Measurements from ENCODE around the gene CHRDL2.
A peak's percentile ranks its signal among the peaks of the same experiment; 100 is the strongest.

The CHRDL2 gene

DNA sequence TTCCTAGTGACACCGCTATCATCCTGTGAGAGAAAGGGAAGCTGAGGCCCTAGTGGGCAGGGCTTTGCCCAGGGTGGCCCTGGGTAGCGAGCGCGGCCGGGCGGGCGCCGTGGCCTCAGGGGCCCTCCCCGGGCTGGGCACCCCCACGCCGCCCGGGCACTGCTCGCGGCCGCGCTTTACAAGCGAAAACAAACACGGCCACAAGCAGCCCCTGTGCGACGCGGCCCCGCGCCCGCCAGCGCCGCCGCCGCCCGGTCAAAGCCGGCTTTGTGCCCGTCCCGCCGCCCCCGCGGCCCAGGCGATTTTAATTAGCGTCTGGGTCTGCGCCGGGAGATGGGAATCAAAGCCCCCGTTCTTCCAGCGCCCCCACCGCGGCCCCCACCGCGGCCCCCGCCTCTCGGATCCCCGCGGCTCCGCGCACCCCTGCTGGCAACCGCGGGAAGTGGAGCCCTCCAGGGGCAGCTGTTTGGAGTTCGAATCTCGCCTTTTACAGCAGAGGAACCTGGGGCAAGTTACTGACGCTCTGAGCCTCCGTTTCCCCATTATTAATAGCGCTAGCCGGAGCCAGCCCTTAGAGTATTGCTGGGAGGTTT lies 47.9 kb downstream of the CHRDL2 start:
- H3K27me3 ChIP-seq (replicated peaks; ENCODE audit: insufficient read depth, low read length): no peaks in the 10 kb centered on the region
- H3F3A ChIP-seq (ENCODE audit: insufficient read depth, low read length): no peaks in the 10 kb centered on the region
- H3K4me3 ChIP-seq (ENCODE audit: low read length): no peak overlapping the region
- no peaks in the 10 kb centered on the region for H3K4me1 ChIP-seq (ENCODE audit: low read length)
- no peaks in the 10 kb centered on the region for H3K79me2 ChIP-seq (ENCODE audit: low read length)
- TF ChIP-seq, protein P1, sequence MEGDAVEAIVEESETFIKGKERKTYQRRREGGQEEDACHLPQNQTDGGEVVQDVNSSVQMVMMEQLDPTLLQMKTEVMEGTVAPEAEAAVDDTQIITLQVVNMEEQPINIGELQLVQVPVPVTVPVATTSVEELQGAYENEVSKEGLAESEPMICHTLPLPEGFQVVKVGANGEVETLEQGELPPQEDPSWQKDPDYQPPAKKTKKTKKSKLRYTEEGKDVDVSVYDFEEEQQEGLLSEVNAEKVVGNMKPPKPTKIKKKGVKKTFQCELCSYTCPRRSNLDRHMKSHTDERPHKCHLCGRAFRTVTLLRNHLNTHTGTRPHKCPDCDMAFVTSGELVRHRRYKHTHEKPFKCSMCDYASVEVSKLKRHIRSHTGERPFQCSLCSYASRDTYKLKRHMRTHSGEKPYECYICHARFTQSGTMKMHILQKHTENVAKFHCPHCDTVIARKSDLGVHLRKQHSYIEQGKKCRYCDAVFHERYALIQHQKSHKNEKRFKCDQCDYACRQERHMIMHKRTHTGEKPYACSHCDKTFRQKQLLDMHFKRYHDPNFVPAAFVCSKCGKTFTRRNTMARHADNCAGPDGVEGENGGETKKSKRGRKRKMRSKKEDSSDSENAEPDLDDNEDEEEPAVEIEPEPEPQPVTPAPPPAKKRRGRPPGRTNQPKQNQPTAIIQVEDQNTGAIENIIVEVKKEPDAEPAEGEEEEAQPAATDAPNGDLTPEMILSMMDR (IDR thresholded peaks at IDR 0.05; ENCODE audit: low read length): peak; percentile 15; the same call in 1 of the 2 replicates
- TF ChIP-seq EZH2 (optimal IDR thresholded peaks at IDR 0.05; ENCODE audit: low read depth, low read length): no peak
- no peak overlapping the region for H3K27ac ChIP-seq (ENCODE audit: low read length)
- H4K20me1 ChIP-seq (ENCODE audit: insufficient read depth, low read length): no peaks in the 10 kb centered on the region
- no peak overlapping the region for H3K9ac ChIP-seq (ENCODE audit: low read length)
- DNase-seq: no peak
- no peaks in the 10 kb centered on the region for H3K9me2 ChIP-seq (replicated peaks; ENCODE audit: insufficient read depth, low read length)
- H3K36me3 ChIP-seq (replicated peaks; ENCODE audit: insufficient read depth, low read length): no peaks in the 10 kb centered on the region
- H2AFZ ChIP-seq (ENCODE audit: low read length): peak overlapping the region; percentile 23; the same call in 1 of the 2 replicates
- H3K4me2 ChIP-seq (ENCODE audit: low read depth, low read length): peak overlapping the region; percentile 15; the same call in 1 of the 2 replicates
- no peaks in the 10 kb centered on the region for H3K9me3 ChIP-seq (replicated peaks; ENCODE audit: insufficient read depth, low read length)

GRCh38 chr11:74682731-74683278 lies 48.4 kb downstream of the CHRDL2 start:
- Histone ChIP-seq H3K4me2 (ENCODE audit: low read depth, low read length) (no peak overlapping the region), H3K4me1 (ENCODE audit: low read length) (no peaks in the 10 kb centered on the region), H3K9ac (ENCODE audit: low read length) (no peak overlapping the region), H3K36me3 (replicated peaks; ENCODE audit: insufficient read depth, low read length) (no peaks in the 10 kb centered on the region), H3K79me2 (ENCODE audit: low read length) (no peaks in the 10 kb centered on the region), H3K27me3 (replicated peaks; ENCODE audit: insufficient read depth, low read length) (no peaks in the 10 kb centered on the region), H3K4me3 (ENCODE audit: low read length) (no peak overlapping the region), H2AFZ (ENCODE audit: low read length) (no peak overlapping the region), H3F3A (ENCODE audit: insufficient read depth, low read length) (no peaks in the 10 kb centered on the region), H3K9me3 (replicated peaks; ENCODE audit: insufficient read depth, low read length) (no peaks in the 10 kb centered on the region), H3K27ac (ENCODE audit: low read length) (no peak overlapping the region), H3K9me2 (replicated peaks; ENCODE audit: insufficient read depth, low read length) (no peaks in the 10 kb centered on the region), H4K20me1 (ENCODE audit: insufficient read depth, low read length) (no peaks in the 10 kb centered on the region)
- TF ChIP-seq, protein P1 (IDR thresholded peaks at IDR 0.05; ENCODE audit: low read length): no peak
- TF ChIP-seq EZH2phosphoT487 (IDR thresholded peaks at IDR 0.05; ENCODE audit: low read length) (no peak), EZH2 (optimal IDR thresholded peaks at IDR 0.05; ENCODE audit: low read depth, low read length) (no peak)
- no peak for DNase-seq

- Histone ChIP-seq H3K27ac (ENCODE audit: low read length) (no peak overlapping the region), H3K36me3 (replicated peaks; ENCODE audit: insufficient read depth, low read length) (no peaks in the 10 kb centered on the region), H3K9me3 (replicated peaks; ENCODE audit: insufficient read depth, low read length) (no peaks in the 10 kb centered on the region), H3K27me3 (replicated peaks; ENCODE audit: insufficient read depth, low read length) (no peaks in the 10 kb centered on the region), H3K4me2 (ENCODE audit: low read depth, low read length) (no peak overlapping the region), H3F3A (ENCODE audit: insufficient read depth, low read length) (no peaks in the 10 kb centered on the region), H3K4me3 (ENCODE audit: low read length) (no peak overlapping the region), H3K9me2 (replicated peaks; ENCODE audit: insufficient read depth, low read length) (no peaks in the 10 kb centered on the region), H4K20me1 (ENCODE audit: insufficient read depth, low read length) (no peaks in the 10 kb centered on the region), H3K9ac (ENCODE audit: low read length) (no peak overlapping the region), H3K4me1 (ENCODE audit: low read length) (no peaks in the 10 kb centered on the region), H3K79me2 (ENCODE audit: low read length) (no peaks in the 10 kb centered on the region), H2AFZ (ENCODE audit: low read length) (no peak overlapping the region)
- TF ChIP-seq EZH2phosphoT487 (IDR thresholded peaks at IDR 0.05; ENCODE audit: low read length) (no peak), EZH2 (optimal IDR thresholded peaks at IDR 0.05; ENCODE audit: low read depth, low read length) (no peak)
- TF ChIP-seq, protein P1 (IDR thresholded peaks at IDR 0.05; ENCODE audit: low read length): no peak
- DNase-seq: no peak
Measured at GRCh38 chr11:74681686-74682651, 49.3 kb downstream of the CHRDL2 start.

All from MM.1S (cell line).